Colon (tissue), 2 donors: ENCODE results near the gene C1QTNF6.
"Not testable (repeated sequence)": the region's sequence is repeated elsewhere in the genome, so short reads cannot be mapped to it uniquely, and the experiment has no call there.

Experiments used
- FAIRE-seq: peaks from 2 replicates; lab custom pipeline; 2012; peaks lifted over from hg19 to GRCh38; lab: Jason Lieb, UNC
- donor health status: control.
- donor health status: control.

The C1QTNF6 gene

DNA sequence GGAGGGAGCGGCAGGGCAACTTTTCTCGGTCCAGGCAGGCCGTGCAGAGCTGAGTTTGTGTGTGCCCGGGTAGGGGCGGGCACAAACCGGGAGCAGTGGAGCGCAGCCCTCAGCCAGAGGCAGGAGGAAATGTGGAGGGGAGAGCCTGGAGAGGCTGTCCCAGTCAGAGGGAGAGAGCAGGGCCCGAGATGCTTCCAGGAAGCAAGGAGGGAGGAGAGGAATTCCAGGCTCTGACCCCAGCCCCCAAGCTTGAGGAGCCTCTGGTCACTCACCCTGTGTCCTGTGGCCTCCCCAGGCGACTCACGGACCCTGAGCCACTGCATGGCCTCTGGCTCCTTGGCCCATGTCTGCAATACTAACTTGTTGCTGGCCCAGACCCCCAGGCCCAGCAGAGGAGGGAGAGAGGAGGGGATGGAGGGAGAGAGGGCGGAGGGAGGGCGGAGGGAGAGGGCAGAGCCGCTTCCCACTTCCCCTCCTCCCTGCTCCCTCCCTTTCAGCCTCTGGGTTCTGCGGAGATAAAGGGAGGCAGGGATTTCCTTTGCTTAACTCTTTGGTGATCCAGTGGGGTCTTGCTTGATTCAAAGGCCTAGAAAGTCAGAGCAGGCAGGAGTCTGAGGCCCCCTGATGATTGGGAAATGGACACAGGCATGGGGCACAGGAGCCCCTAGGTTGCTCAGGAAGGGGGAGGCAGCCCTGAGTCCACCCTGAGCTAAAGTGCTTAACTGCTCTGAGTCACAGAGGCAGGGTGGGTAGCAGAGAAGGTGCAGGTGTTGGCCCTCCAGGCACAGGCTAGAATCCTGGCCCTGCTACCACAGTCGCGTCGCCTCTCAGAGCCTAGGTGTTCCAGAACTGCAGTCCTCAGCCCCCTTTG is at the start of gene C1QTNF6:
TSS of gene C1QTNF6 (minus strand) at position 357 of the 871 bp plus-strand sequence. CDS start at position 323, 34 bp downstream.
- no peak for FAIRE-seq

DNA sequence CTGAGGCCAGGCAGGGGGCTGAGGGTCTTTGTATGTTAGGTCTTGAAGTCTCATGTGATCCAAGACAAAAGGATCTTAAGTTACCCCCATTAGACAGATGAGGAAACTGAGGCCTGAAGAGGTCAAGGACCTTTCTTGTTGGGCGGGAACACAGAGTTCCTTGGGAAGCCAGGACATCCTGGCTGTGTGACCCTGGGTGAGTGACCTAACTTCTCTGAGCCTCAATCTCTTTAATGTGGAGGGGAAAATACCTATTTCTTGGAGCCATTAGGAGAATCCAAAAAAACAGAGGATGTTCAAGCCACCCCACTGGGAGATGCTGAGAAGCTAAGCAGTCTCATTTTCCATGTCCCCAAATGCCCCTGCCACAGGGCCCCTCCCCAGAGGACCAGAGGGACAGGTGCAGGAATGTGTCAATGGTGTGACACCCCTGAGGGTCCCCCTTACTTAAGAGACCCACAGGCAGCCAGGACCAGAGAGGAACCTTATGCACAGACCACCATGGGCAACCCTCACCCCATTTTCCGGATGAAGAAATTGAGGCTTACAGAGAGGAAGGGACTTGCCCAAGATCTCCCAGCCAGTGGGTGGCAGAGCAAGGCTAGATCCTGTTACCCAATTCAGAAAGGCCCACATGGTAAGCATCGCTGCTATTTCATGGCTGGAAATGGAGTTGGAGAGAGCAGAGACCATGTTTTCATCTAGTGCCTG is 48.0 kb upstream of the C1QTNF6 start:
- no peak for FAIRE-seq

DNA sequence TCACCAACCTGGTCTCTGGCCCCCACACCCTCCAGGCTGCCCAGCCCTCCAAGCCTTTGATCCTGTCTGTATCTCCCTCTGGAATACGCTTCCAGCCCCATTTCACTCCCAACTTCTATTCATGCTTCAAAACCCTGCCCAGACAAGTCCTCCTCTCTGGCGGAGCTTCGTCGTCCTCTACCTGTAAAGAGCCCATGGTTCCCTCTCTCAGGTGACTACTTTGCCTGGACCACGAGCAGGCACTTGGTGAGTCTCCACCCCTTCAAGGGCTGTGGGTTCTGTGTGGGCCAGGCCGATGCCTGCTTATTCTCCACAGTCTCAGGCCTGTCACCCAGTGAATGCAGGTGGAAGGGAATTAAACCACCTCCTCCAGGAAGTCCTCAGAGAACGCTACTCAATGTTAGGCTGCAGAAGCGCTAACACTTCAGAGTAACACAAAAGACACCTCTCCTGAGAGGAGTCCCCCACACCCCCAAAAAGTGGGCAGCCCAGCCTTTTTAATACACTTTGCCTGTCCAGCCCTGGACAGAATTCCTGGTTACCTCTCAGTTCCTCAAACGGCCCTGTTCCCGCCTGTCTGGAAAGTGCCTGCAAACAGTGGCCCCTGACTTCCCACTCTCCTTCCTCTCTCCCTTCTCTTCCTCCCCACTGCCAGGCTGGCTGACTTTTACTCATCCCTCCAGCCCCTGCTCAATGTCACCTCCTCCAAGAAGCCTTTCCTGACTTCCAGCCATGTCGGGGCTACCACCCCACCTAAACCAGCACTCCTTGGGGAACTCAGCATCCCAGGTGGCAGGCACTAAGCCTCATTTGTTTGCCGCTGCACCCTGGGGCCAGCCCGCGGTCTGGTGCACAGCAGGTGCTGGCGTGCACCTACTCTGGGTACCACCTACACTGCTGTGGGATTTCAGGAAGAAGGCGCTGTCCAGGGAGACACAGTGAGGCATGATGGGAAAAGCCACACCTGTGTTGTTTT is 47.0 kb upstream of the C1QTNF6 start:
- no peak for FAIRE-seq

DNA sequence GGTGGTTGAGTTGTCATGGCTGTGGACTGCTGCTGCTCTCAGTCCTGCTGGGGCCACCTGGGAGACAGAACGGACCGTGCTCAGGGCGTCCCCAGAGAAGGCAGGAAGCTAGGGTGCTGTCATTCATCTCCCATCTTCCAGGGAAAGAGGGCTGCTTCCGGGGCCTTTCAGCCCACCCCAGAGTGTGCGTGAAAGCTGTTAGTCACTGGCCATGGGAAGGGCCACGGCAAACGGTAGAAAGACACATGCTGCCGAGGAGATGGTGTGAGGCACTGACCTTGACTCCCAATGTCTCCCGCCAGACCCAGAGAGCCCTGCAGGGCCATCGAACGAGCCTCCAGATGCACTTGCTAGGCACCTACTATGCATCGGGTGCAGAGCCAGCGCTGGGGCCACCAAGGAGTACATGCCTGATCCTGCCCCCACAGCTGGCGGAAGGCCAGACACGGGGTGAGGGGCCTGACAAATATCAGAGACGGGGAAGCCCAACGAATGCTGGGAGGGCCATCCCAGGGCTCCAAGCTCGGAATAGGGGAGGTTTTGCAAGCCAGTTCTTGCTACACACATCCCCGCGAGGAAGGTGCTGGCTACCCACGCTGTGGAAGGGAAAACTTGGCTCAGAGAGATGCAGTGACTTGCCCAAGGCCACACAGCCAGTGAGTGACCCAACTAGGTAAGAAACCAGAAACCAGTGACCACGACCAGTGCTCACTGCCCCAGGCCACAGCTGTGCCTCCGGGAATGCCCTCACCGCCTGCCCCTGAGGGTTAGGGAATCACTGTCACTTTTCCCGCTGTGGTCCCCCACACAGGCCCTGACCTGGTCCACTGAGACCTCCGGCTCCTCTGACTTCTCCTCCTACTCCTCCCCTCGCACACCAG is 45.9 kb upstream of the C1QTNF6 start:
- no peak for FAIRE-seq

DNA sequence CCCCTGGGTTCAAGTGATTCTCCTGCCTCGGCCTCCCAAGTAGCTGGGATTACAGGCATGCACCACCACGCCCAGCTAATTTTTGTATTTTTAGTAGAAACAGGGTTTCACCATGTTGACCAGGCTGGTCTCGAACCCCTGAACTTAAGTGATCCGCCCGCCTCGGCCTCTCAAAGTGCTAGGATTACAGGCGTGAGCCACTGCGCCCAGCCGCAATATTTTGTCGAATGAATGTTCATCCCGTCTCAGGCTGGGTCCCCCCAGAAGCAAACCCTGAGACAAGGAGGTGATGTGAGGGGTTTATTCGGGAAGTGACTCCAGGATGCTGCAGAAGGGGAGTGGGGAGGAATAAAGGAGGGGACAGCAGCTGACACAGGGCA is 45.3 kb upstream of the C1QTNF6 start:
- not testable (repeated sequence) for FAIRE-seq

DNA sequence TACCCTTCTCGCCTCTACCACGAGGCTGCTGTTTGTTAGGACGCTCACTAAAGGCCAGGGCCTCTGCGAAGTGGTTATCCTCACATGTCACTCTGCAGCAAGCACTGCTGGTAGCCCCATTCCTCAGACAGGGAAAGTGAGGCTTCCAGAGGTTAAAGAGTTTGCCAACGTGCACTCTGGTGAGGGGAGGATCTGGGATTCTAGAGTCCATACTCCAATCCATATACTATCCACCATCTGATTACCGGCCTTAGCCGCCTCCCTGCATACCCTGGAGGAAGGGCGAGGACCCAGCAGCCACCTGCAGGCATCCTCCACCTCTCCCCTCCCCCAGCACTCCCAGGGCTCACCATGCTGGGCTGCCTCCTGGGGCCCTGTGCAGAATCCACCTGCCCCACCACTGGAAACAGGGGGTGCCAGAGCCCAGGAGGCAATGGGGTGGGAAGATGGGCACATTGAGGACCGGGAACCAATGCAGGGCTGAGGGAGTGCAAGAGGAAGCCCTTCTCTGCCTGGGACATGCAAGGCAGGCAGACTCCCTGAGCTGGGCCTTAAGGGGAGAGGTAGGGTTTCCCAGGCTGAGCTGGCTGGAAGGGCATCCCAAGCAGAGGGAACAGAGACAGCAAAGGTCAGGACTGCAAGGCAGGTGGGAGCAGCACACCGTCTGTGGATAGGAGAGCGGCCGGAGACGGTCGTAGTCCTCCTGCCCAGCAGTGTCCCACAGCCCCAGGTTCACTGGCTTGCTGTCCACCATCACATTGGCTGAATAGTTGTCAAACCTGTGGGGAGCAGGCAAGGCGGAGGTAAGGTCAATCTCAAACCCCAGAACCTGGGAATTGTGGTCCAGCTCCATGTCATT is 44.3 kb upstream of the C1QTNF6 start:
- FAIRE-seq = no peak

DNA sequence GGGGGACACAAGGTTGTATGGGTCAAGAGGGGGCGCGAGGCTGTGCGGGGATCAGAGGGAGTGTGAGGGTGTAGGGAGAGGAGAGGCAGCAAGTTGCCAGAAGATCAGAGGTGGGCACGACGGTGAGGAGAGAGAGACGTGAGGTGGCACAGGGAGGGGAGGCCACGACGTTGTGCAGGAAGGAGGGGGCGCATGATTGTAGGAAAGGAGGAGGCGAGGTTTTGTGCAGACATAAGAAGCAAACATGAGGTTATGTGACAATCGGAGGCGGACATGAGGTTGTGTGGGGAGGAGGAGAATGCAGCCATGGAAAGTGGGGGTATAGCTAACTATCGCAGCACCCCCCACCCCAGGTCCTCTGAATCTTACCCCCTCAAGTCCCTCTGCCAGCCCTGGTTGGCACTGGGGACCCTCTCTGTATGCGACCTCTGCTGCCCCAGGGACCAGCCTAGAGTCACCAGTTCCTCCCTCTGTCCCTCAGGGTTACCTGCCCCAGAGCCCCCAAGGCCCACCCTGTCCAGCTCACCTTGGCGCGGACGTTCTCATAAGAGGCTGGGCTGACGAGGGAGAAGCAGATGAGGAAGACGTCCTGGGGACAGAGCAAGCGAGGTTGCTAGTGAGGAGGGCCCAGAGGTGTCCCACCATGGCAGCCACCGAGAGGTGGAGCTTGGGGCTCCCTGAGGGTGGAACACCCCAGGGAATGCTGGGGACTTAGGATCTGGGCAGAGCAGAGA is 43.5 kb upstream of the C1QTNF6 start:
- FAIRE-seq = no peak

DNA sequence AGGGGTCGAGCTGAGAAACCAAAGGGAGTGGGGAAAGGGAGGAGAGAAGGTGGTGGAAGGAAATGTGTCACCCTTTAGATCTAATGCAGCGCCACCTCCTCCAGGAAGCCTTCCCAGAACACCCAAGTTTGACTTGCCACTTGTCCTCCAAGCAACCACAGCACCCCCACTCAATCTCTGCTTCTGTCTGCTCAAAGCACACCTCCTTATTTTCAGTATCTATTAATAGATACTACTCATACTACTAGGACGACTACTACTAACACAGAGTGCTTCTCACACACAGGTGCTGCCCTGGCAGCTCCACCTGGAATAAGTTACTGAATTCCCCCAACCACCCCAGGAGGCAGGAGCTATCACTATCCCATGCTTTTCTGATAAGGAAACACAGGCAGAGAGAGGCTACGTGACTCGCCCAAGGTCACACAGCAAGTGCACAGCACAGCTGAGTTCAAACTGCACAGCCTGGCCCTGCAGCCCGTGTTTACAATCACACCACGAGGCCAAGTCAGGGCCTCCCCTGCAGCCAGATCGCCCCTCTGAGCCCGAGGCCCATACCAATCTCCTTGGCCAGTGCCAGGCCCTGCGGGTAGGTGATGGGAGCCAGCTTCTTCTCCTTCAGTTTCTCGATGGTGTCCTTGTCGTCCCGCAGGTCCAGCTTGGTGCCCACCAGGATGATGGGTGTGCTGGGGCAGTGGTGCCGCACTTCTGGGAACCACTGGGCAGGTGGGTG is 42.8 kb upstream of the C1QTNF6 start:
- FAIRE-seq = no peak

DNA sequence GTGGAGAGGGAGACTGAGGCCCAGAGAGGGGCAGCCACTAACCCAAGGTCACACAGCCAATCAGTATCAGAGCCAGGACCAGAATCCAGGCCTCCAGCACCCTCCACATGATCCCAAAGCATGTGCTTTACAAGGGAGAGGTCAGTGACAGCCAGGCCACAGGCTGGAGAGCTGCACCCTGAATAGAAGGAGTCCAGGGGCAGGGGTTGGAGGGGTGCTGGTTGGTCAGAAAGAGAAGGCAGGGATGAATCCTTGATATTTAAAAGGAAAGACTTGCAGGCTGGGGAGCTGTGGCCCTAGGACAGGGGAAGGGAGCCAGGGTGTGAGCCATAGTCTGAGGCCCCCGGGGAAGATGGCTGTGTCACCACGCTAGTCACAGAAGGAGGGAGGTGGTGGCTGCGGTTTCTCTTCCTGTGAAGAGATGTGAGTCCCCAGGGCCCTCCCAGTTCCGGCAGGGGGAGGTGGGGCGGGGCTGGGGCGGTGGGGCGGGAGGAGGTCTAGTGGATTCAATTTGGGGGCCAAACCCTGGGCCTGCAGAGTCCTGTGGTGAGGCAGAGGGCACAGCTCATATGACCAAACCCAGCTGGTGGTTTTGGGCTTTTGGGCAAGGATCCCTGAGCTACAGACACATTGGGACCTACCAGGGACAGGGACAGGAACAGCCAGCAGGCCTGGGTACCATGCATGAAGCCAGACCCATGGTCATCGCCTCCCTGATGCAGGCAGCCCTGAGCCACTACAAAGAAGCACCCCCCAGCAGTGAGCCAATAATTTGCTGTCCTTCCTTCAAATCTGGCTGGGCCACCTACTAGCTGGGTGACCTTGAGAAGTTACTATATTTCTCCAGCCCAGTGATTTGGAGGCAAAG is 42.0 kb upstream of the C1QTNF6 start:
- FAIRE-seq = no peak

DNA sequence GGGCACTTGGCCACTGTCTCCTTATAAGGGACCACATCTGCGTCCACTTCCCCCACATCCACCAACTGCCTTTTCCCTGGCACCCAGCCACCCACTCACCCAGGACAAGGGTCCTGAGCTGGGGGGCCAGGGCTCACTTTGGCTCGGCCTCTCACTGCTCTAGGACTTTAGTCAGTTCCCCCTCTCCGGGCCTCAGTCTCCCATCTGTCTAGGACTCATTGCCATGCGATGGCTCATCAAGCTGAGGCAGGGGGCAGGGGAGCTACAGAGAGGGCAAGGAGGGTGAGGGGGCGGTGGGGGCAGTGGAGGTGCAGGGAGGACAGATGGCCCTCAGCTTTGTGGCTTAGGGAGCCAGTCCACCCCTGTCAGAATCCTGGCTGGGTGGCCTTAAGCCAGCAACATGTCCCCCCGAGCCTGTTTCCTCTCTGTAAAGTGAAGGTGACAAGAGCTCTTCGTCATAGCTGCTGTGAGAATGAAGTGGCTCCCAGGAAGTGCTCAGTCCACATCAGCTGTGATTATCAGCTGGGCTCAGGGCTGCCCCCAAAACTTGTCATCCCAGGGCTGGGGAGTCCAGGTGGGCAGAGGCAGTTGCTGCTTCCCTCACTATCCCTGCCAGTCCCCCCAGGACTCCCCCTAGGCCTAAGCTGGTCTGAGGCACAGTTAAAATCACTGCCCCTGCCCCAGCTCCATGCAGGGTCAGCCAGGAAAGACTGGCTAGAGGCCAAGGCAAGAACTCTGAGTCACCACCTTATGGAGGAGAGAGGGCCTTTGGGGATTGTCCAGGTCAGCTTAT is 41.2 kb upstream of the C1QTNF6 start:
- FAIRE-seq = no peak

DNA sequence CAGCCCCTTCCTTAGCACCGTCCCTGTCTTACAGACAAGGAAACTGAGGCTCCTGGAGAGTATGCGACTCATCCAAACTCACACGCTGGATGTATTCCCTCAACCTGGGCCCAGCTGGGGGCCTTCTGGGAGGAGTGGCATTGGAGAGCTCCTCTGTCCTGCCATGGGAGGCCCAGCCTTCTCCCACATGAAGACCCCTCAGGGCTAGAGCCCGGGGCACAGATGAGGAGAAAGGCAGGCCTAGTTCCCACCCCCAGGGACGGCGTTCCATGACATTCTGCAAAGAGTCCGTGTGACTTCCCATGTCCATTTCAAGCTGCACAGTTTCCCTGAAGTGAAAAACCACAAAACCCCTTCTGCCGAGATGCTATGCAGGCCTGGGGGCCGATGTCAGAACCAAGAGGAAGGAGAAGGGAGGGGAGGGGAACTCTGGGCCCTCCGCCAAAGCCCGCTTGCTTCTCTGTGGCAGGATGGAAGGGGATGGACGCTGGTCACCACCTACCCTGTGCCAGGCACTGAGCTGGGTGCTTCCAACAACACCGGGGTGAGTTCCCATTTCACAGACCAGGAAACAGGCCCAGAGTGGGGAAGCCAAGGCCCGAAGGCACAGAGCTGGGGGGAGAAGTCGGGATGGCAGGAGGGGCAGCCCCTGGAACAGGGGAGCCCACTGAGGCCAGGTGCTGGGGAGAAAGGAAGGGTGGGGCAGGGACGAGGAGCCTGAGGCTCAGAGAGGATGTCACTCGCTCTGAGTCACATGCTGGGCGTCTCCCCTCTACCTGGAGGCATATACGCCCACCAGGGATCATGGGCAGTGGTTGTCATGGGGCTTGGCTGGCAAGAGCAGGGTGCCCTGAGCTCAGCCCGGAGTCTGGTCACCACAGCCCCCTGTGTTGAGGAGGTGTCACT is 40.3 kb upstream of the C1QTNF6 start:
- FAIRE-seq = no peak

DNA sequence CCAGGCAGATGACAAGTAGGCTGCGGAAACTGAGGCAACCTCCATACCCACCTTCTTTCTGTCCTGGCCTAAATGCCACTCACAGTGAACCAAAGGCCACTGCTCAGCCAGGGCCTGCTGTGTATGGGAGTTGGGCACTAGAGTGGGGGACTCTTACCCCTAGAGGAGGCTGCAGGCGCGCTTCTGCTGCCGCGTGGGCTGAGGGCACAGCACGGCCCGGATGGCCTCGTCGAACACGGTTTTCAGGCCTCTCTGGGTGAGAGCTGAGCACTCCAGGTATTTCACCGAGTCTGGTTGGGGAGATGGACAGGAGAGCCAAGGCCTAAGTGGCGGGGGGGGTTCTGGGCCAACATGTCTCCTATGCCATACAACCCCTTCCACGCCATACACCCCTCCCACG is 38.5 kb upstream of the C1QTNF6 start:
- no peak for FAIRE-seq

DNA sequence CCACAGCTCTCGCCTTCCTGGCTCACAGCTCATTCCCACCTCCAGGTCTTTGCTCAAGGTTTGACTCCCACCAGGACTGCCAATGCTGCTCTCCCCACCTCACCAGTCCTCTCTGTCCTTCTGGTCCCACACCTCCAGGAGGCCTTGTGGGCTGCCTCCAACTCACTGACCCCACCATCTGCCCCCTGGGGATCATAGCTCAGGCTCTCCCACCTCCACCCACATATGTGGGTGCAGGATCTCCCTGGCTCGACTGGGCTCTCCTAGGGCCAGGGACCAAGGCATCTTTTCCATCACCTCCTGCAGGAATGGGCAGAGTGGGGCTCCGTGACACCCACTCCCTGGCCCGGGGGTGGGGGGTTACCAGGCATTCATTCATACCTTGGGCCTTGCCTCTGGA is 38.0 kb upstream of the C1QTNF6 start:
- no peak for FAIRE-seq

DNA sequence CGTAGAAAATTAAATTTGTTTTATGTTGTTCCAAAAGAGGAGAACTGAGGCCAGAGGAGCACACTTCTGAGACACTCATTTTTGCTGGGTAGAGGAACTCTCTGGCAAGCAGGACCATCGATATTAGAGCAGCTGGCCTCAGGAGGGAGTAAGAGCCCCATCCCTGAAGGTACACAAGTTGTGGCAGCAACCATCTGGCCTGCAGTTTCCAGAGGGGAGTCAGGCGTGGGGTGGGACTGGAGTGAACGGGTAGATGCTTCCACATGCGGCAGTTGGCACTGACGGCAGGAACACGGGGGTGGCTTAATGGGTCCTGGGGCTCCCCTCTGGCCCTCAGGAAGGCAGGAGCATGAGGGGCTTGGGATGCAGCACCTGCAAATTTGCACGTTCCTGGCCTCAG is 37.4 kb upstream of the C1QTNF6 start:
- FAIRE-seq = no peak

DNA sequence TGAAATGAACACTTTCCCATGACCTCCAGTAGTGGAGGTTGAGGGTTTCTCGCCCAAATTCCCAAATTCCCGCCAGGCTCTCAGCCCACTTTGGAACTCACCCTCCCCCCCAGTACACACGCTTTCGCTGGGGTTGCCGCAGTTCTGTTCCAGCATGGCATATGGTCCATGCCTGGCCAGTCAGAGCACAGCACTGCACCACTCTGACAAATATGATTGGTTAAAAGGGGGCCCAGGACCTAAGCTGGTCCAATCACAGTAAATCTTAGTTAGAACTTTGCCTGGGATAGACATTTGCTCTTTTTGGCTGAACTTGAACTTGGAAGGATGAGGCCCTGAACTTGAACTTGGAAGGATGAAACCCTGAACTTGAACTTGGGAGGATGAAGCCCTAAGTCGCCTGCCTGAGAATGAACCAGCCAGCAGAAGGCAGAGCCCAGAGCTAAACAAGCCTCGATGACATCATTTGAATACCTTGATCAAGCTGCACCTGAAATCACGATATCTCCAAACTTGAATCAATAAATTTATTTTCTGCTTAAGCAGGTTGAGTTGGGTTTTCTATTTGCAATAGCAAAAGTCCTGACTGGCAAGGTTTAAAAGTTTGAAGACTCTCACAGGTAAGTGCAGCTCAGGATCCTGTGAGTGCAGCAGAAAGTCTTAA is 36.8 kb upstream of the C1QTNF6 start:
- no peak for FAIRE-seq
